Measurements from ENCODE around the gene MAGEA6.

MAGEA6 gene

DNA sequence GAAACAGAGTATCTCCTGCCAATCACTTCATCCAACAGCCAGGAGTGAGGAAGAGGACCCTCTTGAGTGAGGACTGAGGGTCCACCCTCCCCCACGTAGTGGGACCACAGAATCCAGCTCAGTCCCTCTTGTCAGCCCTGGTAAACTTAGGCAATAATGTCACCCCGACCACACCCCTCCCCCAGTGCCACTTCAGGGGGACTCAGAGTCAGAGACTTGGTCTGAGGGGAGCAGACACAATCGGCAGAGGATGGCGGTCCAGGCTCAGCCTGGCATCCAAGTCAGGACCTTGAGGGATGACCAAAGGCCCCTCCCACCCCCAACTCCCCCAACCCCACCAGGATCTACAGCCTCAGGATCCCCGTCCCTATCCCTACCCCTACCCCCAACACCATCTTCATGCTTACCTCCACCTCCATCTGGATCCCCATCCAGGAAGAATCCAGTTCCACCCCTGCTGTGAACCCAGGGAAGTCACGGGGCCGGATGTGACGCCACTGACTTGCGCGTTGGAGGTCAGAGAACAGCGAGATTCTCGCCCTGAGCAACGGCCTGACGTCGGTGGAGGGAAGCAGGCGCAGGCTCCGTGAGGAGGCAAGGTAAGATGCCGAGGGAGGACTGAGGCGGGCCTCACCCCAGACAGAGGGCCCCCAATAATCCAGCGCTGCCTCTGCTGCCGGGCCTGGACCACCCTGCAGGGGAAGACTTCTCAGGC is 36.1 kb downstream of the MAGEA6 start, which contains the start of the genes CSAG1 and MAGEA12:
CSAG1 (minus strand) TSS at position 461 of the 715 bp plus-strand sequence. CDS start 1,261 bp downstream, outside the sequence.
MAGEA12 (plus strand) TSS at position 497 of the 715 bp plus-strand sequence. CDS start 2,405 bp downstream, outside the sequence.
- no peak for DNase-seq

DNA sequence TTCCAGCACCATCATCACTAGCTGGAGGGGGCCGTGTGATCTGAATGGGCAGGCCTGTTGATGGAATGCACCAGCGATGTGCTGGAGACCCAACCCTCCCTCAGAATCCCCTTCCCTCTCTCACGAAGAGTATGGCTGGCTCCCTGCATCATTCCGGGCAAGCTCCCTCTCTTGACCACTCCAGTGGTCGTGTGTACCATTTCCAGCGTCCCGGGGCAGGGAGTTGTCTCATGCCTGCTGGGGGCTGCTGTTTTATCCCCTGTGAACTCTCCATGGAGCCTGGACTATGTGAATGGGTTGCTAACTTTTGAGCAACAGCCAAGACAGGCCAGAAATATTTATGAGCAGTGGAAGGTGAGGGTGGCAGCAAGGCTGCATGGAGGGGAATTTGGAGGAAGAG is 44.1 kb downstream of the MAGEA6 start:
- no peak for DNase-seq
